NCI-H2171 (cell line): Measurements from ENCODE around the gene APOL4.
"Not testable (repeated sequence)": the region's sequence is repeated elsewhere in the genome, so short reads cannot be mapped to it uniquely, and the experiment has no call there.

ENCODE experiments used
- DNase-seq: peaks from one replicate; lab custom pipeline; 2025; lab: John Stamatoyannopoulos, UW

The APOL4 gene

DNA sequence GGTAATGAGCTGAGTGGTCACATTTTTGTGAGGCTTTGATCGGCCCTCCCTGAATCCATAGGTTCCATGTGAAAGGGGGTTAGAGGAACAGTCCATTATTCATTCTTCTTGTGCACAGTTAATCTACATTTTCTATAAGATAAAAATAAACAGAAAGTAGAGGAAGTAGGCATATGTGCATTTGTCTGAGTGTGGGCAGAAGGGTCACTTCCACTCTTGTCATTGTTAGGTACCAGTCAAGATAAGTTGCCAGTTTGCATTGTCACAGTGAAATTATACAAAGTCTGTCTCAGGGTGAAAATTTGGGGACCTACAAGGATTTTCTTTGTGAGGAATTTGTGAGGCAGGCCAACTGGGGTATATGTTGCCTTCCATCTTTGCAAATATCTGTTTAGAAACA lies 4.6 kb upstream of the APOL4 start:
- DNase-seq = no peak

- DNase-seq = not testable (repeated sequence)
Observed at GRCh38 chr22:36205573-36205972, 4.0 kb upstream of the APOL4 start.

DNA sequence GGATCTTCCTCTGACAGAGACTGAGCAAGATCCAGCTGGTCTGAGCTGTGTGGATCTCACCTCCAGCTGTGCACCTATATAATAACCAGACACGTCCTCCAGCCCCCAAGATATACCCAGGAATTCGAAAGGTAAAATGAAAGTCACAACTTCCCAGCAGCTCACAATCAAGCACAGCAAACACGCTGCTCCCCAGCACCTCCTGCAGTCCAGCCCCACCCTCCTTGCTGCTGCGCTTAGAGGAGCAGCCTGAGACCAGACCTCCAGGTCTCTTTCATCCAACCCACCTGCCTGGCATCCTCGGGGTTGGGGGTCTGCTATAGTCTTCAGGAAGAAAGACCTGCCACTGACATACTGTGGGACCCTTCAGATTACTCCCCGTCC lies 3.0 kb upstream of the APOL4 start:
- no peak for DNase-seq

DNA sequence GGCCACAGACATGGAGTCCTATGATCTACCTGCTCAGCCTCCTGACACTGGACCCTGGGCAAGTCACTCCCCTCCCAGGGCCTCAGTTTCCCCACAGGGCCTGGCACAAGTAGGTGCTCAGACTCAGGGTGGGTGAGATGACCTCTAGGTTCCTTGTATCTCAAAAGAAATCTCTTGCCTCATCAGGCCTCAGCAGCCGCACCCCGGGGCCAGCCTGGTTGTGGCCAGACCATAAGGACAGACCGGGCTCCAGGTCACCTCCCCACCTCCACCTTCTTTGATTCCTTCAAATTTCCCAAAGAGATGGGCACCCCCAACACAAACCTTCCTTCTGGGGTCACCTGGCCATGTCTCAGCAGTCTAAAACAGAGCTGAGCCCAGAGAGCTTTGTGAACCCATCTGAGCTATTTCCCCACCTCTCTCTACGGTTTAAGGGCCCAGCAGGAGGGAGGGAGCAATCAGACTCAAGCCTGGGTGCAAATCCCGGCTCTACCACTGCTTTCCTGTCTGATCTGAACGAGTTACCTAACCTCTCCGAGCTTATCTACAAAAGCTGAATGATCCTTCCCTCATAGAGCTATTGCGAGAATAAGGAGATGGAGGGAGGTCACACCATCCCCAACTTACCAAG lies 2.5 kb upstream of the APOL4 start:
- DNase-seq = no peak

- DNase-seq = not testable (repeated sequence)
Observed at GRCh38 chr22:36203441-36203840, 1.8 kb upstream of the APOL4 start.

DNA sequence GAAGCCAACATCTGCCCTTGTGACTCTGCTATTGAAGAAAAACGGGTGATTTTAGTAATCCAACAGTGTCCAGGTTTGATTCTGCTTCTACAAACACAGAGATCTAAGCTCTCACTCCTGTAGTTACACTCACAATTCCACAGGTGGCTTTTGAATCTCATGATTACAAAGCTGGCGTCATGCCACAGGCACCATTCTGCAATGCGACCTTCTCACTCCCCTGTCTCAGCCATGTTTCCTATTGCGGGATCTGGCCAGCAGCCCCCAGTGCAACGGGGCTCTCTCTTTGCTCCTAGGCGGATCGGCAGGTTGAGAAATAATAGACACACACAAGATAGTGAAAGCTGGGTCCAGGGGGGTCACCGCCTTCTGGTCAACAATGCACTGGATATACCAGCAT lies 1.3 kb upstream of the APOL4 start:
- peak; percentile 49 for DNase-seq

- not testable (repeated sequence) for DNase-seq
Observed at GRCh38 chr22:36201025-36201424, 584 bp downstream of the APOL4 start.

GRCh38 chr22:36199001-36199551 lies 2.5 kb downstream of the APOL4 start:
- DNase-seq = no peak

DNA sequence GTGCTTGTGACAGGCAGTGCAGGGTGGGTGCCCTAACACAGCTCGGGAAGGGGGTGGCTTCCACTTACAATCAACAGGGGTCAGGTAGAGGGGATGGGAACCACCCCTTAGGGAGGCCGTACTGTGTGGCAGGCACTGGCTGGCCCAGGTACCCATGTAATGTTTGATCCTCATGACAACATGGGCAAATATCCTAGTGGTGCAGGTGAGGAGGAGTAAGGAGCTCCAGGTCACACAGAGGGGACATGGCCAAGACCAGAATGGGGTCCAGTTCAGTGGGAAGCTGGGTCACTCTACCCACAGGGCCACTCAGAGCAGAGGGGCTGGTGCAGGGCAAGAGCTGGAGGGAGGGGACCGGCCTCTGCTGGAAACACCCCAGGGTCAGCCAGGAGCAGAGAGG lies 3.1 kb downstream of the APOL4 start:
- DNase-seq = no peak

GRCh38 chr22:36197514-36198146 lies 4.0 kb downstream of the APOL4 start:
- no peak for DNase-seq

GRCh38 chr22:36197065-36197440 lies 4.6 kb downstream of the APOL4 start:
- no peak for DNase-seq

GRCh38 chr22:36196254-36197064 lies 5.2 kb downstream of the APOL4 start:
- DNase-seq = no peak

- DNase-seq = no peak
Observed at GRCh38 chr22:36194971-36195370, 6.6 kb downstream of the APOL4 start.

GRCh38 chr22:36194385-36194784 lies 7.2 kb downstream of the APOL4 start:
- no peak for DNase-seq

GRCh38 chr22:36193577-36193976 lies 8.0 kb downstream of the APOL4 start:
- no peak for DNase-seq

- no peak for DNase-seq
Observed at GRCh38 chr22:36193171-36193570, 8.4 kb downstream of the APOL4 start.

GRCh38 chr22:36192542-36192941 lies 9.1 kb downstream of the APOL4 start:
- no peak for DNase-seq

- DNase-seq = no peak
Observed at GRCh38 chr22:36191106-36191836, 10.3 kb downstream of the APOL4 start.

- not testable (repeated sequence) for DNase-seq
Observed at GRCh38 chr22:36187862-36188261, 13.7 kb downstream of the APOL4 start.

GRCh38 chr22:36185828-36186624 lies 15.6 kb downstream of the APOL4 start:
- DNase-seq = no peak

DNA sequence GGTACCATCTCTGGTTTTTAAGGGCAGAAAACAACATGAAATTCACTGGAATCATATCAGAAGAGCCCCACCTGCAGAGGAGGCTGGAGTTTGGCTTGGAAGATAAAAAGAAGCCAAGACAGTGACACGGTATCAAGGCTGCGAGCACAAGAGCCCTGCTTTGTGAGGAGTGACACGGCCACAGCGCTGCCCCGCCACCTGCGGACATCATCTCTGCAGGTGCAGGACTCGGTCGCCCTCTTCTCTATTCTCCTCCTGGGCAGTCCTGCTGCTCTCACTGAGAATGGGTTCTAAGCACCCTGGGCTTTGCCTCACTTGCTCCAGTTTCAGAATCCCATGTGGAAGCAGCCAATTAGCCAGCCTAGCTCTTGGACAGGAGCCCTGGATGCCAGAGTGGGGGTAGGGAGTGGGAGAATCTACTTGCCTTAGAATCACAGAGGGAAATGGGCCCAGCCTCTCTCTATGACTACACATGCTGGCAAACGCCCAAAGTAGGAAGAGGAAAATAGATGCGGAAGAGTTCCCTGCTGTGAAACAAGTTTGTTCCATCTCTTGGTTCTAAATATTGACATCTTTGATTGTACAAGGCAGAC lies 17.1 kb downstream of the APOL4 start:
- DNase-seq = no peak
